ENCODE measurements around the gene GPRC6A. TPM values are rescaled to one million over a fixed set of nuclear protein-coding genes. Genes with fewer than 3 reads are reported as not detected.
"Not testable (repeated sequence)": the region's sequence is repeated elsewhere in the genome, so short reads cannot be mapped to it uniquely, and the experiment has no call there.

GPRC6A gene
- polyA plus RNA-seq (ENCODE audit: insufficient read length), result not detected

- DNase-seq, result no peak
These were observed at the start of gene GPRC6A for GRCh38 chr6:116828983-116829382. Gene GPRC6A (minus strand): TSS chr6:116829083. CDS start chr6:116829013, 70 bp downstream.

- DNase-seq, result no peak
These were observed 48.9 kb upstream of the GPRC6A start for GRCh38 chr6:116877743-116878142.

GRCh38 chr6:116876635-116877611, 48.0 kb upstream of the GPRC6A start, which contains the start of gene RFX6:
Gene RFX6 (plus strand): TSS chr6:116877242. CDS start chr6:116877276, 34 bp downstream.
- DNase-seq, result no peak

- no peak for DNase-seq
These were observed 47.2 kb upstream of the GPRC6A start for GRCh38 chr6:116876107-116876506.

- no peak for DNase-seq
These were observed 43.9 kb upstream of the GPRC6A start for GRCh38 chr6:116872771-116873170.

- no peak for DNase-seq
These were observed 37.5 kb upstream of the GPRC6A start for GRCh38 chr6:116866281-116866871.

GRCh38 chr6:116859264-116859663, 30.4 kb upstream of the GPRC6A start:
- no peak for DNase-seq

- DNase-seq, result no peak
These were observed 29.2 kb upstream of the GPRC6A start for GRCh38 chr6:116858060-116858459.

- peak; percentile 4 for DNase-seq
These were observed 18.3 kb upstream of the GPRC6A start for GRCh38 chr6:116847227-116847626.

GRCh38 chr6:116842459-116842858, 13.6 kb upstream of the GPRC6A start:
- DNase-seq, result no peak

- no peak for DNase-seq
These were observed 11.2 kb upstream of the GPRC6A start for GRCh38 chr6:116840091-116840490.

- no peak for DNase-seq
These were observed 7.9 kb upstream of the GPRC6A start for GRCh38 chr6:116836606-116837342.

- not testable (repeated sequence) for DNase-seq
These were observed 5.6 kb upstream of the GPRC6A start for GRCh38 chr6:116834526-116834925.

GRCh38 chr6:116827561-116828240, 1.2 kb downstream of the GPRC6A start:
- DNase-seq, result no peak

- not testable (repeated sequence) for DNase-seq
These were observed 12.5 kb downstream of the GPRC6A start for GRCh38 chr6:116816336-116816735.

- no peak for DNase-seq
These were observed 16.7 kb downstream of the GPRC6A start for GRCh38 chr6:116812051-116812650.

GRCh38 chr6:116801971-116802370, 26.9 kb downstream of the GPRC6A start:
- no peak for DNase-seq

GRCh38 chr6:116799945-116800344, 28.9 kb downstream of the GPRC6A start:
- DNase-seq, result no peak

GRCh38 chr6:116797585-116797984, 31.3 kb downstream of the GPRC6A start:
- no peak for DNase-seq

GRCh38 chr6:116793224-116793623, 35.7 kb downstream of the GPRC6A start:
- DNase-seq, result no peak

- no peak for DNase-seq
These were observed 45.0 kb downstream of the GPRC6A start for GRCh38 chr6:116783852-116784251.

All from hindlimb muscle (tissue), 1 donor.